Hepatocyte (in vitro differentiated cells): ENCODE results near the gene STAC3.

ENCODE experiments used
- EZH2 ChIP-seq: fragments of 200-600 bp; sonication (generic); IDR thresholded peaks from 2 replicates; pipeline ENCODE4 v1.6.1; 2016; ENCODE audit warnings: antibody characterized with exemption, mild to moderate bottlenecking, borderline replicate concordance
- TF ChIP-seq, protein P1 (sequence below): fragments of 200-600 bp; sonication (generic); IDR thresholded peaks from 2 replicates; pipeline ENCODE4 v1.5.1; 2016; ENCODE audit warnings: antibody characterized with exemption, mild to moderate bottlenecking; ENCODE audit not compliant: poor library complexity

DNA sequence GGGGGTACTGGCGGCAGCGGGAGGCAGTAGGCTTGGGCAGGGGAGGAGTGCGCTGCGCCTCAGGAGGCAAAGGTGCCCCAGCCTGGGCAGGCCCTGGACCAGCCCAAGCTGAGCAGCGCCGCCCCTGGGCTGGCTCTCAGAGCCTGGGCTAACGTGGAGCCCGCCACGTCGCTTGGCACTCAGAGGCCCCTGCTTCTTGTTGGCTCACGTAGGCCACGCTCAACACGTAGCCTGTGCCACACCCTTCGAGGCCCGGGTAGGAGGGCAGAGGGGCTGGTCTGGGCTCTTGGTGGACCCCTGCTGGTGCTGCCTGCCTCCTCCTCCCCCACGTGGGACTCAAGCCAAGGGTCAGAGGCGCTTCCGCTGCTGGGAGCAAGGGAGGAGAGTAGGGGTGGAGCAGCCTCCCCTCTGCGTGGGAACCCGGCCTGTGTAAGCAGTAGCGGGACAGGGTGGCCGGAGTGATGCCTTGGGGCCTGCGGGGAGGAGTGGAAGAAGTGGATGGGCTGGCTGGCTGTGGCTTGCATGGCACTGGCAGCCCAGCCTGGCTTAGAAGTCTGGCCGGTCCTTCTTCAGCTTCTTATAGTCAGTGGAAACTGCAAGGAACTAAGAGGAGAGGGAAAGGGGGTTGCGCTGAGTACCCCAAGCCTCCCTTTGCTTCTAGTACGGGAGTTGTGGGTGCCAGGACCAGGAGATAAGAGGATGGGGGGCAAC lies 15.8 kb downstream of the STAC3 start:
- TF ChIP-seq, protein P1, sequence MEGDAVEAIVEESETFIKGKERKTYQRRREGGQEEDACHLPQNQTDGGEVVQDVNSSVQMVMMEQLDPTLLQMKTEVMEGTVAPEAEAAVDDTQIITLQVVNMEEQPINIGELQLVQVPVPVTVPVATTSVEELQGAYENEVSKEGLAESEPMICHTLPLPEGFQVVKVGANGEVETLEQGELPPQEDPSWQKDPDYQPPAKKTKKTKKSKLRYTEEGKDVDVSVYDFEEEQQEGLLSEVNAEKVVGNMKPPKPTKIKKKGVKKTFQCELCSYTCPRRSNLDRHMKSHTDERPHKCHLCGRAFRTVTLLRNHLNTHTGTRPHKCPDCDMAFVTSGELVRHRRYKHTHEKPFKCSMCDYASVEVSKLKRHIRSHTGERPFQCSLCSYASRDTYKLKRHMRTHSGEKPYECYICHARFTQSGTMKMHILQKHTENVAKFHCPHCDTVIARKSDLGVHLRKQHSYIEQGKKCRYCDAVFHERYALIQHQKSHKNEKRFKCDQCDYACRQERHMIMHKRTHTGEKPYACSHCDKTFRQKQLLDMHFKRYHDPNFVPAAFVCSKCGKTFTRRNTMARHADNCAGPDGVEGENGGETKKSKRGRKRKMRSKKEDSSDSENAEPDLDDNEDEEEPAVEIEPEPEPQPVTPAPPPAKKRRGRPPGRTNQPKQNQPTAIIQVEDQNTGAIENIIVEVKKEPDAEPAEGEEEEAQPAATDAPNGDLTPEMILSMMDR: no peak
- no peak for TF ChIP-seq EZH2
